GM23338 (cell line): ENCODE results near the gene PDXDC1. TPM values are rescaled to one million over a fixed set of nuclear protein-coding genes. Genes with fewer than 3 reads are reported as not detected.
"Not testable (repeated sequence)": the region's sequence is repeated elsewhere in the genome, so short reads cannot be mapped to it uniquely, and the experiment has no call there.

Experiments
- ATAC-seq: fragments of 200-7000 bp; cut with Tn5 transposase; 3 replicates; pipeline ENCODE4 v1.9.1; 2020
- DNase-seq: peaks from one replicate; pipeline ENCODE4 v3.0.0-alpha.2; 2015; ENCODE audit warnings: low spot score
- H2AFZ ChIP-seq: fragments of 200-600 bp; sonication (generic); 2 replicates; pipeline ENCODE4 v1.8.0; 2016; ENCODE audit warnings: antibody characterized with exemption, mild to moderate bottlenecking, moderate library complexity
- H3F3A ChIP-seq: fragments of 200-600 bp; sonication (generic); replicated peaks from 2 replicates; pipeline ENCODE4 v1.8.0; 2017; ENCODE audit warnings: antibody characterized with exemption, mixed run types, low read depth
- H3K27ac ChIP-seq: fragments of 200-600 bp; sonication (generic); 2 replicates; pipeline ENCODE4 v1.6.1; 2016; ENCODE audit warnings: low read depth
- H3K27me3 ChIP-seq: fragments of 200-600 bp; sonication (generic); 2 replicates; pipeline ENCODE4 v1.8.0; 2016; ENCODE audit warnings: mild to moderate bottlenecking, mixed run types, moderate library complexity; ENCODE audit not compliant: insufficient read depth
- H3K36me3 ChIP-seq: fragments of 200-600 bp; sonication (generic); 2 replicates; pipeline ENCODE4 v1.8.0; 2016; ENCODE audit warnings: mild to moderate bottlenecking; ENCODE audit not compliant: insufficient read depth
- H3K4me1 ChIP-seq: fragments of 200-600 bp; sonication (generic); 2 replicates; pipeline ENCODE4 v1.8.0; 2016; ENCODE audit warnings: mild to moderate bottlenecking, moderate library complexity; ENCODE audit not compliant: insufficient read depth
- H3K4me2 ChIP-seq: fragments of 200-600 bp; sonication (generic); 2 replicates; pipeline ENCODE4 v1.7.1; 2017; ENCODE audit warnings: mixed run types
- H3K4me3 ChIP-seq: fragments of 200-600 bp; sonication (generic); 2 replicates; pipeline ENCODE4 v1.6.1; 2016; ENCODE audit warnings: mixed run types
- H3K79me2 ChIP-seq: fragments of 200-600 bp; sonication (generic); replicated peaks from 2 replicates; pipeline ENCODE4 v1.8.0; 2017; ENCODE audit warnings: mild to moderate bottlenecking; ENCODE audit not compliant: insufficient read depth
- H3K9me2 ChIP-seq: fragments of 200-600 bp; sonication (generic); 2 replicates; pipeline ENCODE4 v1.8.0; 2017; ENCODE audit not compliant: insufficient read depth
- H4K20me1 ChIP-seq: fragments of 200-600 bp; sonication (generic); replicated peaks from 2 replicates; pipeline ENCODE4 v1.8.0; 2017; ENCODE audit warnings: mild to moderate bottlenecking; ENCODE audit not compliant: insufficient read depth
- H3K27ac Mint-ChIP-seq: 2 replicates; pipeline ENCODE4 v1.8.0; 2020; ENCODE audit warnings: inconsistent platforms, mild to moderate bottlenecking, moderate library complexity, mixed read lengths
- H3K27me3 Mint-ChIP-seq: 3 replicates; pipeline ENCODE4 v1.8.0; 2022; ENCODE audit warnings: low read depth, mild to moderate bottlenecking, moderate library complexity, mixed read lengths, inconsistent platforms; ENCODE audit not compliant: insufficient read depth, poor library complexity
- H3K36me3 Mint-ChIP-seq: 3 replicates; pipeline ENCODE4 v1.8.0; 2021; ENCODE audit warnings: low read depth, mild to moderate bottlenecking, inconsistent platforms, moderate library complexity, mixed read lengths
- H3K4me1 Mint-ChIP-seq: 3 replicates; pipeline ENCODE4 v1.8.0; 2020; ENCODE audit warnings: mild to moderate bottlenecking, inconsistent platforms, mixed read lengths
- H3K4me3 Mint-ChIP-seq: 3 replicates; pipeline ENCODE4 v1.8.0; 2021; ENCODE audit warnings: moderate library complexity, mild to moderate bottlenecking, inconsistent platforms, mixed read lengths
- H3K9me3 Mint-ChIP-seq: 3 replicates; pipeline ENCODE4 v1.8.0; 2020; ENCODE audit warnings: moderate library complexity, mild to moderate bottlenecking, inconsistent platforms, mixed read lengths
- polyA plus RNA-seq: library from polyadenylated mRNA; unstranded; fragments of >200 nt; fragmentation: Nextera tagmentation; extraction: Ambion mirVana; gene quantifications from 2 replicates; pipeline ENCODE4 v1.2.1, GENCODE V29; 2016
- total RNA-seq: library from RNA; depleted of rRNA; stranded (reverse); fragments of >200 nt; shearing (Covaris generic); gene quantifications from 2 replicates; pipeline ENCODE4 v1.2.3, GENCODE V29; 2014

PDXDC1 gene
- total and polyA plus RNA-seq, 2 experiments from 2014 or later: 40.0 to 91.6 TPM

DNA sequence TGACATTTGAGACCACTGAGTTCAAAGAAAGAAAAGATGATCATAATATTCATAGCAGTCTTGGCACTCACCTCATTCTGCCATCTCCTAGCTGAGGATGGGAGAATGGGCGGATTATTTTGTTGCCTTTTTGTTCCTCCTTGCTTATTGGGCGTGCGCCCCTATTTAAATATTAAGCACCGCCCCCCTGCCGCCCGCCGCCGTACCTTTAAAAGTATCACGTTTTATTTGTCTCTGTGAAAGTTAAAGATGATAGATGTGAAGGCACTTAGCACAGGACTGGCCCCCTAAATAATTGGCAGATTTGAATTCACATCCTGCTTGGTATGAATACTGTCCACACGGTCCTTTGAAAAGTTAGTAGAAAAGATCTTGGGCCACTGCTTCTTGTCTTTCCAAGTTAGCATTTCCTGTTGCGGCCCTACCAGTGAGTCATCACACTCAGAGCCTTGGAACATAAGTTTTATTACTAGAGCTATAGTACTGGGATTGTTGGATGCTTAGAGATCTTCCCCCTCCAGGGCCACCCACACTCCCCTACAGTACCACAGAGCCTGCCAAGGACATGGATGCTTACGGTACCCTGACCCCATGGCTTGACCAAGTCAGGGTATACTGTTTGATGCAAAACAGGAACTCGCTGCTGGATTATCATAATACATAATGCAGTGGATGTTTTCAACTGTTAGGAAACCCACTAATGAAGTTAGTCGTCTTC is 50.6 kb downstream of the PDXDC1 start:
- peak overlapping the region; percentile 14; the same call in 1 of the 2 replicates for H3K27ac Mint-ChIP-seq
- peaks cover 13% of the 10 kb centered on the region for H4K20me1 ChIP-seq
- DNase-seq: peak; percentile 72

DNA sequence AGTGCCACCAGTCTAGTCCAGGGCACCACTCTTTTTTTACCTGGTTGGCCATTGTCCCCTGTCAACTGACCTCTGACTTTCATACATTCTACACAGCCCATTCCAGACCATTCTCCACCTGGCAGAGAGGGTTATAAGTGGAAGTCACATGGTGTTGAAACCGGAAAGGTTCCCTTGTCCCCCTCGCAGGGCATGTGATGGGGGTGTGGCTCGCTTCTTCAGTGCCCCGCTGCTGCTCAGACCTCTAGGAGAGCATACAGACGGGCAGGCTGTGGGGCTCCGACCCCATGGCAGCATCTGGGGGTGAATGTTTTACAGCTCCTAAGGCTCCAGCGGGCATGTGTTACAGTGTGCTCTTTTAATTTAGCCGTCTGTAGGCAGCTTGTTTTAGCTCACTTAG is 52.2 kb downstream of the PDXDC1 start:
- not testable (repeated sequence) for H3K4me2 ChIP-seq, H2AFZ ChIP-seq, H3K9me2 ChIP-seq, H3K4me3 ChIP-seq, H3K4me1 ChIP-seq, H3K79me2 ChIP-seq, H3K9me3 Mint-ChIP-seq, H3K4me3 Mint-ChIP-seq, DNase-seq, H3K27me3 Mint-ChIP-seq, H3K27me3 ChIP-seq
- H3K36me3 ChIP-seq: peaks cover 11% of the 10 kb centered on the region
- peaks cover 46% of the 10 kb centered on the region for H3K36me3 Mint-ChIP-seq
- peak overlapping the region; percentile 16; the same call in 1 of the 2 replicates for H3K27ac Mint-ChIP-seq
- peaks cover 13% of the 10 kb centered on the region; the same call in 1 of the 2 replicates for H3F3A ChIP-seq
- peak; percentile 8 for ATAC-seq
- H3K27ac ChIP-seq: peak overlapping the region; percentile 5; the same call in 1 of the 2 replicates
- H4K20me1 ChIP-seq: peaks cover 13% of the 10 kb centered on the region
- H3K4me1 Mint-ChIP-seq: peaks cover 15% of the 10 kb centered on the region

More for the DNA sequence above, 50.6 kb downstream of the PDXDC1 start:
- peak; percentile 14 for ATAC-seq
- Mint-ChIP-seq H3K4me1 (peaks cover 15% of the 10 kb centered on the region), H3K36me3 (peaks cover 37% of the 10 kb centered on the region)
- H3K4me3 Mint-ChIP-seq, H3K36me3 ChIP-seq, H3K27me3 Mint-ChIP-seq, H3K9me3 Mint-ChIP-seq, H2AFZ ChIP-seq, H3K4me3 ChIP-seq, H3K4me1 ChIP-seq, H3K9me2 ChIP-seq, H3K79me2 ChIP-seq, H3K27me3 ChIP-seq, H3K4me2 ChIP-seq: not testable (repeated sequence)
- H3F3A ChIP-seq: peaks cover 13% of the 10 kb centered on the region; the same call in 1 of the 2 replicates
- H3K27ac ChIP-seq: 0 out of 2 replicates have a peak overlapping the region, but pooled peaks have one; percentile 0

DNA sequence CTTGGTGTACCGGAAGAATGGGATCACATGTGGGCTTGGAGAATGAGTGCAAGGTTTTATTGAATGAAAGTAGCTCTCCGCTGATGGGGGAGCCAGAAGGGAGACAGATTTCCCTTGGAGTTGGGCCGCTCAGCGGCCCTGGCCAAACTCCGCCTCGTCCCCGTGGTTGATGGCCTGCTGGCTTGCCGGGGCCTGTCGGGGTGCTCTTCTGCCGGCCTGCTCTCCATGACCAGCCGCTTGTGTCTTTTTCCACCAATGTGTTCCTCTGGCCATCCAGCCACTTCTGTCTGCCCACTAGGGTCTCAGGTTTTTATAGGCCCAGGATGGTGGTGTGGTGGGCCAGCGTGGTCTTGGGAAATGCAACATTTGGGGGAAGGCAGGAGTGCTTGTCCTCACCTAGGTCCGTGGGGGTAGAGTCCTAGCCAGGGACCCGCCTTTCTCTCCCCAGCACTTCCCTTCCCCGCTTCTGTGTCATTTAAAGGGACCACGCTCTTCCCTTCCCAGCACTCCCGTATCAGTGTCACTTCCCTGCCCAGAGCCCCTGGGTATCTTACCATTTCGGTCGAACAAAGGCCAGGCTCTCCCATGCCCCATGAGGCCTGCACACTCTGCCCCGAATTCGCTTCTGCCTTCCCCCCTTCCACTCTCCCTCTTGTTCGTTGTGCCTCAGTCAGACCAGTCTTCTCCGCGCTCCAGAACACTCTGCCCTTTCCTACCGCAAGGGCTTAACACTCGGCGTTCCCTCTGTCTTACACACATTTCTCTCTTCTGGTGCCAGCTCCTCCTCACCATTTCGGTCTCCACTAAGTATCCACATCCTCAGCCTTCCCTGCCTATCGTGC is 52.9 kb downstream of the PDXDC1 start:
- H3K4me3 ChIP-seq, H2AFZ ChIP-seq, H3K27me3 Mint-ChIP-seq, H3K4me3 Mint-ChIP-seq, DNase-seq, H3K27ac ChIP-seq, H3K4me1 ChIP-seq, H3K27me3 ChIP-seq, H3K9me2 ChIP-seq, H3K9me3 Mint-ChIP-seq, H3K79me2 ChIP-seq: not testable (repeated sequence)
- Mint-ChIP-seq H3K27ac (peak overlapping the region; percentile 7), H3K4me1 (peaks cover 15% of the 10 kb centered on the region), H3K36me3 (peaks cover 46% of the 10 kb centered on the region)
- ATAC-seq: peak; percentile 60
- Histone ChIP-seq H3K4me2 (peak overlapping the region; percentile 61), H3K36me3 (peaks cover 14% of the 10 kb centered on the region), H4K20me1 (peaks cover 13% of the 10 kb centered on the region), H3F3A (peaks cover 13% of the 10 kb centered on the region; the same call in 1 of the 2 replicates)

GRCh38 chr16:15028345-15028715 is 53.5 kb downstream of the PDXDC1 start:
- not testable (repeated sequence) for H3K79me2 ChIP-seq, H3K9me3 Mint-ChIP-seq, H4K20me1 ChIP-seq, H3K27me3 ChIP-seq, H3K4me2 ChIP-seq, H3K27ac ChIP-seq, H3K36me3 ChIP-seq, DNase-seq, H2AFZ ChIP-seq, H3K27me3 Mint-ChIP-seq, H3K4me1 ChIP-seq, H3K4me3 Mint-ChIP-seq, ATAC-seq, H3K4me3 ChIP-seq, H3K9me2 ChIP-seq
- H3K36me3 Mint-ChIP-seq: peaks cover 49% of the 10 kb centered on the region
- peak overlapping the region; percentile 81 for H3K27ac Mint-ChIP-seq
- H3F3A ChIP-seq: peaks cover 13% of the 10 kb centered on the region; the same call in 1 of the 2 replicates
- H3K4me1 Mint-ChIP-seq: peaks cover 15% of the 10 kb centered on the region
